M059J (cell line): ENCODE measurements around the gene SMPD3. TPM values are rescaled to one million over a fixed set of nuclear protein-coding genes. Genes with fewer than 3 reads are reported as not detected.

ENCODE experiments used
- DNase-seq: peaks from one replicate; pipeline ENCODE4 v3.0.0-alpha.2; 2012; ENCODE audit warnings: low read depth
- total RNA-seq: library from RNA; depleted of rRNA; stranded (reverse); fragments of >200 nt; shearing (Covaris generic); gene quantifications from 2 replicates; pipeline ENCODE4 v1.2.3, GENCODE V29; 2014

Gene SMPD3
- total RNA-seq, 1 experiment from 2014 or later, result 0.25 TPM

DNA sequence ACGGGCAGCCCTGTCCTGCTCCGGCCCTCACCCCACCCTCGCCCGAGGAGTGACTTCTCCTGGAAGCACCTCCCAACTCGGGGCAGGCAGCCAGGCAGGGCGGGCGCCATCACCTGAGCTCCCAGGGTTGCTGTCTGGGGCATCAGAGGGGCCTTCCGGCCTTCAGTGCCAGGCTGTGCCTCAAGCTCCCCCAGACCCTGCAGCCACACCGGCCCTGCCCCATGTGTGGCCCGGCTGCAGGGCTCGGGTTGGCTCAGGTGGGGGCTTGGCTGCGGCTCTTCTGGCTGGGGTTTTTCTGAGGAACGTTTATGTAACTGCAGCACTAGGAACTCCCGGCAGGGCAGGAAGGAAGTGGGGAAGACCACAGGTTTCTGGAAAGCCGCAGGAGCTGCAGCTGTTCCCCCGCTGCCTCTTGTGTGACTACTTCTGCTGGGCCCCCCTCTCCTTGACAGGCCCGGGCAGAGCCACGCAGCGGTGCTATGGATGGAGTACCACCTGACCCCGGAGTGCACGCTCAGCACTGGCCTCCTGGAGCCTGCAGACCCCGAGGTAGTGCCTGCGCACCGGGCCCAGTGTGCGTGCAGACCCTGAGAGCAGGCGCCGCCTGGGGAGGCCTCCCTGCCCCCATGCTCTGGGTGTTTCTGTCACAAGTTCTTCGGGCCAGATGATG lies 91.9 kb downstream of the SMPD3 start:
- DNase-seq, result no peak

DNA sequence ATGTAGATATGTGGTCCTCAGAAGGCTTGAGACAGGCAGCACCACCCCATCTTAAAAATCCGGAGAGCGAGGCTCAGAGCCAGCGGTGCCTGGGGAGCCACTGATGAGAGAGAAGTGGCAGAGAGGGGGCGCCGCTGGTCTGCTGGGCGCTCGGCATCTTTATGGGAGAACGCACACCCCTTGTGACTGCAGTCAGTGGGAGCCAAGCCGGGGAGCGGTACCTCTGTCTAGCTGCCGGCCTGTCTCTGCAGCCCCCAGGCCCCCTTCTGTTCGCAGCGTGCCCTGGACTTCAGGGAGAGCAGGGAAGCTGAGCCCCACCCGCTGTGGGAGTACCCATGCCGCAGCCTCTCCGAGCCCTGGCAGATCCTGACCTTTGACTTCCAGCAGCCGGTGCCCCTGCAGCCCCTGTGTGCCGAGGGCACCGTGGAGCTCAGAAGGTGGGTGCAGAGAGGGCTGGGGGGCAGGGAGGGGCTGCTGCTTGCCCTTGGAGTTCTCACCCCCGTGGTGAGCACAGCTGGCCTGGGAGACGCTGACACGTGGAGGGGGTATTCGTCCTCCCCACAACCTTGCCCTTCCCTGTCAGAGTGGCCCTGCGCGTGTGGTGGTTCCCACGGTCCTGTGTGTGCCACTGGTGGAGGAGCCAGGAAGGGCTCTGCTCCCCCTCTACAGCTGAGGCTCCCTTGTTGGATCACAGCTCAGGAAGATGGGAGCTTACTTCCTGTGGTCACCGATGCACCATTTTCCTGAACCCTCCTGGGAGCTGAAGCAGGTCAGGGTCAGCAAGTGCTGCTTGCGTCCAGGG lies 92.7 kb downstream of the SMPD3 start:
- no peak for DNase-seq

DNA sequence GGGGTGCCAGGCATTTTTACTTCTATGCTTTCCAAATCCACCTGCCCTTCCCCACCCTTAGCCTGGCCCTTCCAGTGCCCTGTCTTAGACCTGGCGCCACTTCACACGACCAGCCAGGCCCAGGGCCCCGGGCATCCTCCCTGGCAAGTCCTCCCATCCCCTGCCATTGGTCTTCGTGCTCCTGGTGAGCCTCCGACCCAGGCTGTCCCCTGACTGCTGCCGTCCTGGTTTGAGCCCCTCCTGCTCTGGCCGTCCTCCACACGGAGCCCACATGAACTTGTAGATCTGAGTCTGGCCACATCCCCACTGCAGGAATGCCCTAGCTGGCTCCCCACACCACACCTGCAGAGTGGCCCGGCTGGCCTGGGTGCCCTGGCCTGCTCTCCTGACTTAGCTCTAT lies 93.5 kb downstream of the SMPD3 start:
- DNase-seq, result no peak

DNA sequence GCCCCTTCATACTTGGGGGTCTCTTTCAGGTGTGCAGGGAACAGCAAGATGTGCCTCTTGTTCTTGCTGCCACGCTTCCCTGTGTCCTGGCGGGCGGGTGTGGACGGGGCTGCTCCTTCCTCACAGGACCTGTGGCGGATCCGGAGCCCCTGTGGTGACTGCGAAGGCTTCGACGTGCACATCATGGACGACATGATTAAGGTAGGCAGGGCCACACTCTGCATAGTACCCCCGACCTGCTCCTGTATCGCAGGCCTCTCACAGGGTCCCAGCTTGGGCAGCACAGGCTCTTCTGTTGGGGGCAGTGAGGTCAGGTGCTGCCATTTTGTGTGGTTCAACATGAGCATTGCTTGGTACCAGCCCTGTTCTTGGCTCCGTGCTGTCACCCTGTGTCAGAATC lies 94.9 kb downstream of the SMPD3 start:
- DNase-seq, result no peak

DNA sequence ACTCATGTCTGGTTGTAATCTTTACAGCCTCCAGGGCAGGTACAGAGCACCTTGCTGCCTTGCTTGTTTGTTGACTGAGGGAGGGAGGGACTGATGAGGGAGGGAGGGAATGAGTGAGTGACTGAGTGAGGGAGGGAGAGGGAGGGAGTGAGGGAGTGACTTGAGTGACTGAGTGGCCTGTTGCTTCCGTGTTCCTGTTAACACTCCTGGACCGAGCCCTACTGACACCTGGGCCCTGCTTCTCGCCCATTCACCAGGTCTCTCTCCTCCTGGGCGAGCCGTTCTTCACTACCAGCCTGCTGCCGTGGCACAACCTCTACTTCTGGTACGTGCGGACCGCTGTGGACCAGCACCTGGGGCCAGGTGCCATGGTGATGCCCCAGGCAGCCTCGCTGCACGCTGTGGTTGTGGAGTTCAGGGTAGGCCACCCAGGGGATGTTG lies 96.3 kb downstream of the SMPD3 start:
- DNase-seq, result no peak

DNA sequence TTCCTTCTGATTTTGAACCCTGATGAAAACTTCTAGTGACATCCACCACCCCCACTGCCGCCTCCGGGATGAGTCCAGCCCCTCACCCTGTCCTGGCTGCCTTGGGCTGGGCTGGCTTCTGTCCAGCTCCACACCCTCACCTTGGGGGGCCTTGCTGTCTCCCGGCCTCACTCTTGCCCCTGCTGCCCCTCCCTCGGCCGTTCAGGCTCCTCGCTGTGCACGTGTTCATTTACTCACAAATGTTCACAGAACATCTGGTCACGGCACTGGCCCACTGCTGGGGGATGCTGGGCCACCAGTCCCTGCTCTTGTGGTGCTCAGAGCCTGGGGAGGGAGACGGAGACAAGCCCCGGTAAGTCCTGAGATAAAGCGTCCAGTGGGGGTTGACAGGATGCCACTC lies 96.8 kb downstream of the SMPD3 start:
- no peak for DNase-seq

DNA sequence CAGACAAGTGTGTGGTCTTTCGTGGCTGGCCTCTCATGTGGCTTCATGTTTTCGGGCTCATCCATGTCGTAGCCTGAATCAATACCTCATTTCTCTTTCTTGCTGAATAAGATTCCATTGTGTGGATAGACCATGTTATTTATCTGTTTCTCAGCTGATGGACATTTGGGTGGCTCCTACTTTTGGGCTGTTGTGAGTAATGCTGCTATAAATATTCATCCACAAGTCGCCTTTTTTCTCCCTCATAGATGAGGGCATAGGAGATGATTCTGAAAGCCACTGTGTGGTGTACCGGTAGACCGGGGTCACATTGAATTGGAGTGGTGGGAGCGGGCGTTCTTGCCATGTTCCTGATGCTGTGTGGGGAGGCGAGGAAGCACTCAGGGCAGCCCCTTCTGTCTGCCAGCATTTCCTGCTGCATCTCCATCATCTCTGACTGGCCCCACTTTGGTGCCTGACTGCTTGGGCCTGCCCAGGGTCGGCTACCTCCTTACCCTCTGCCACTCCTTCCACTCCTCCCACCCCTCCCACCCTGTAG lies 97.4 kb downstream of the SMPD3 start:
- no peak for DNase-seq

DNA sequence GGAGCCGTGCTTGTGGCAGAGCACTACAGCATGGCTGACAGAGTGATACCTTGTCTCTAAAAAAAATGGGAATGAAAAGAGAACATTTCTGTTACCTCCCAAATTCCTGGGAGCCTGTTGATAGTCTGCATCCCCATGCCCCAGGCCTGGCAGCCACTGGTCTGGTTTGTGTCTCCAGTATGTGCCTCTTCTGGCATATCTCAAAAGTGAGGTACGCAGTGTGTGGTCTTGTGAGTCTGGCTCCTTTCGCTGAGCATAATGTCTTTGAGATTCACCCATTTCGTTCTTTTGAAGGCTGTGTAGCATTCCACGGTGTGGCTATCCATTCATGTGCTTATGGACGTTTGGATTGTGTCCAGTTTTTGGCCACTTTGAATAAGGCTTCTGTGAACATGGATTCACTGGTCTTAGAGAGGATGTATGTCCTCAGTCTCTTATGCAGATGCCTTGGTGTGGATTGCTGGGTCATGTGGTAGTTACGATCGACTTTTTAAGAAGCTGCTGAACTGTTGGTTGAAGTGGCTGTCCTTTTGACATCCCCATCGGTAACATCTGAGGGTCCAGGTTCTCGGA lies 98.4 kb downstream of the SMPD3 start:
- DNase-seq, result no peak

DNA sequence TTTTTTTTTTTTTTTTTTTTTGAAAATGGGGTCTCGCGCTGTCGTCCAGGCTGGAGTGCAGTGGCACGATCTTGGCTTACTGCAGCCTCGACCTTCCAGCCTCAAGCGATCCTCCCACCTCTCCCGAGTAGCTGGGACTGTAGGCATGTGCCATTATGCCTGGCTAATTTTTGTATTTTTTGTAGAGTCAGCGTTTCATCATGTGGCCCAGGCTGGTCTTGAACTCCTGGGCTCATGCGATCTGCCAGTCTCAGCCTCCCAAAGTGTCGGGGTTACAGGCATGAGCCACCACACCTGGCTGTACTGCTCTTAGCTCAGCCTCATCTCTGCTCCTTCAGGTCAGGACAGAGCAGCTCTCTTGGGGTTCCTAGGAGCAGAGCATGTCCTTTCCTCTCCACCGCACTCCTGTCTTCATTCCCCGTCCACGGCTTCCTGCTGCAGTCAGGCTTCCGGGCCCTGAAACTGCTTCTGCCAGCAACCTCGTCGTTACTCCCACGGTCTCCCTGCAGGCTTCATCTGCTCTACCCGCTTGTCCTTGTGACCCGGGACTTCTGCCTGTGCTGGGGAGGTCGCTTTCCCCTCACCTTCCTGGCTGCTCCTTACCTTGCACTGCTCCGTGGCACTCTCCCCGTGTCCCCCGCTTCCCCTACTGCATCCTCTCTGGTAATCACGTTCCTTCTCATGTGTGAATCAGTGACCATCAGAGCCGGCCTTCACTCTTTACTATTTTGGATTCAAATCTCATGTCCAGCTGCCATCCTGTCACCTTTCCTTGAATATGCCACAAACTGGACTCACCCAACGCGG lies 99.5 kb downstream of the SMPD3 start:
- no peak for DNase-seq

DNA sequence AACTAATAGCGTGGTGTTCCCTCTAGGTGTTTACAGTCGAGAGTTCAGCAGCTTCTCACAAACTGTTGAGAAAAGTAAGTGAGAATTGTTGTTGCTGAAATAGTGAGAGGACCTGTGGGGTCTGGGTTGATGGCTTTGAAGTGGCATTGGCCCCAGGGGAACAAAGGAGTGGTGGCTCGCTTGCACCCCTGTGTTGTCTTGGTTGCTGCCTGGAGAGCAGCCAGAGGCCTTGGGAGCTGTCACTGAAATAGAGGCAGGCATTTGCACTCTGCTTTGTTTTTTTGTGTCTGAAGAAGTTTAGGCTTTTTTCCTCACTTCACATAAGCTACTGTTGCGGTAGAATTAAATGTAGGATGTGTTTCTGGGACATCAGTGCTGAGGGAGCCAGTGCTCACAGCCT lies 100.7 kb downstream of the SMPD3 start:
- DNase-seq, result no peak

DNA sequence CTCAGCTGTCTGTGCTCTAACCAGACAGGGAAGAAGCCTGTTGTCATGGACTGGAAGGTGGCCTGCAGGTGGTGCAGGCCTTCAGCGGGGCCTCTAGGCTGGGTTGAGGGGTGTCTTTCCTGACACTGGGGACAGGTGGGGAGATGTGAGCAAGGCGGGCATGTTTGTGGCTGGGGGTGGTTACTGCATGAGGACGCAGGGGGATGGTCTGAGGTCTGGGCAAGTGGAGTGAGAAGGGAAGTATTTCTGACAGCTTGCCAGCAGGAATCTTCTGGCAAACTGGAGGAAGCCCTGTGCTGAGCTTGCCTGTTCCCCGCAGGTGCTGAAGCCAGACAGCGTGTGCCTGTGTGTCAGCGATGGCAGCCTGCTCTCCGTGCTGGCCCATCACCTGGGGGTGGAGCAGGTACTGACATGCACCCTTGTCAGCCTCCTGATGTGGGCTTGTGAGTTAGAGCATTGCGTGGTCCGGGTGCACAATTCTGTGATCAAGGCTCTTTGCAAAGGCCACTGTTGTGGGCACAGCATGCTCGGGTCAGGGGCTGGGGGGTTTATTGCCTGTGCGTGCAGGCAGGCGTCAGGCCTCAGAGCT lies 101.3 kb downstream of the SMPD3 start:
- no peak for DNase-seq

DNA sequence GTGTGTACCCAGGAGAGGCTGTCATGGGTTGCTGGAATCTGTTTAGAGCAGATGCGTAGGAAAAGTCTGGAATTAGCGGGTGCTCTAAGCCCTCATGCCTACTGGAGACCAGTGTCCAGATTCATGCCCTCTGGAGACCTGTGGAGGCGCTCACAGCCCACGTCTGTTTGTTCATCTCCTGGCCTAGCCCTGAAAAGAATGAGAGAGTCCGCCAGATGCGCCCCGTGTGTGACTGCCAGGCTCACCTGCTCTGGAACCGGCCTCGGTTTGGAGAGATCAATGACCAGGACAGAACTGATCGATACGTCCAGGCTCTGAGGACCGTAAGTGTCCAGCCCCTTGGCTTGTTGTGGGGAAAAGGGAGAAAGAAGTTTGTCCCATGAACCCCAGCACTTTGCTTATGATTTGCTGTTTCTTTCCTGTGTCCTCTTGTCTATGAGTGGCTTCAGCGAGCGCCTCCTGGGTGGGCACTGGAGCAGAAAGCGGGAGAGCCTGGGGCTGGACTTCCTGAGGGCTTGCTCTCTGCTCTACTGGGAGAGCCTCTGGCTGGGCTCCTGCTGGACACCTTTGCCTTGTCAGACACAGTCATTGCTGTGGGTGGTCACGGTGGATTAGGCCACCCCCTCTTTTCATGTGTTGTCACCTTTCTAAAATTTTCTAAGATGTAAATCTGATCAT lies 102.2 kb downstream of the SMPD3 start:
- DNase-seq, result no peak

DNA sequence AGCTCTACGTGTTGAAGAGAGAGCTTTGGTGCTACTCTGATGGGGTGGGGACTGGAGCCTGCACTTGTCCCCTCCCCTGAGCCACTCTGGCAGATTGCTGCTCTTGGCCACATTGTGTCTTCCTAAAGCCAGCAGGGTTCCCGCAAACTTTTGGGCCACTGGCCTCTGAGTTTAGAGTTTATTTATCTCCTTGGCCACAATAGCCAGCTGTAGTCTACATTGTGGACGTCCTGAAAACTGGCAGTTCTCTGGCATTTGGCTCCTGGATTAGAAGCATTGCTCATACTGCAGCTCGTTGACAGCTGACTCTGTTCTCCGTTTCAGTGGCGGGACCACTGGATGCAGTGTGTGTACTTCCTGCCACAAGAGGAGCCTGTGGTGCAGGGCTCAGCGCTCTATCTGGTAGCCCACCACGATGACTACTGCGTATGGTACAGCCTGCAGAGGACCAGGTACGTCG lies 102.9 kb downstream of the SMPD3 start:
- DNase-seq, result no peak

DNA sequence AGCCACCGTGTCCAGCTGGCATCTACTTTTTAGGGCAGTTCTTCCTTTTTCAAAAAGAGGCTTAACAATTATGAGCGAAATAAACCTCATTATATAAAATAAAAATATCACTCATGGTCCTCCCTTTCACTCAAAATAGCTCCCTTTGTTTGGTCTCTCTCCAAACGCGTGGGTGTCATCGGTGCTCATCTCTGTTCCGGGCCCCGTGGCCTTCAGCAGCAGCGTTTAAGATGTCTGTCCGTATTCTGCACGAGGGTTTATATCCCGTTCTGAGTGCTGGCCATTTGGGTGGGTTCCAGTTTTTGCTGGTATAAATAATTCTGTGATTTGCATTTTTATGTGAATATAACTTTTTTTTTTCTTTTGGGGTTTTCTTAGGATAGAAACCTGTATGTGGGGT lies 104.1 kb downstream of the SMPD3 start:
- DNase-seq, result no peak

DNA sequence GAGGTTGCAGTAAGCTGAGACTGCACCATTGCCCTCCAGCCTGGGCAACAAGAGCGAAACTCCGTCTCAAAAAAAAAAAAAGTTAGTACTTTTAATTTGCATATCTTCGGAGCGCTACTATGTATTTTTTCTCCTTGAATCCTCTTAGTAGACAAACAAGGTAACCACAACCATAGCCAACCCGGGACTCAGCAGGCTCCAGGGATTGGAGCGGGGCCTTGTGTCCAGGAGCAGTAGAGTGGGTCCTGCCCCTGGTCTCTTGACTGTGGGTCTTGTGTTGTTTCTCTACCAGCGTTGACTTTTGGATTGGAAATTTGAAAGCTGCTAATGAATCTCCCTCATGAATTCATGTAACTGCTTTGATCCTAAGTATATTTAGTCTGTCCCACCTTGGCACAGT lies 105.2 kb downstream of the SMPD3 start:
- no peak for DNase-seq

DNA sequence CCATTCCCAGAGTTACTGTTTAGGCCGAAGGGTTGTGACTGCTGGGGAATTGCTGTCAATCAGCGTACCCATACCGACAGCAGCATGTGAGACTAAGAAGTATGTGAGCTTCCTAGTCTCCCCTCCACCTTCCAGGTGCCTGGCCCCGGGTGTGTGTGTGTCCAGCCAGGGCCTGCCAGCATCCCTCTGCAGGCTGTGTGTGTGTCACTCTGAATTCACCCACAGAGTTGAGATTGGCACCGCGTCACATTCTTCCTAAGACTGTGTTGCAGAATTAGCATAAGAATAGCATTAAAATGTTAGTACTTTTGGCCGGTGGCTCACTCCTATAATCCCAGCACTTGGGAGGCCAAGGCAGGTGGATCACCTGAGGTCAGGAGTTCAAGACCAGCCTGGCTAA lies 105.7 kb downstream of the SMPD3 start:
- DNase-seq, result no peak

DNA sequence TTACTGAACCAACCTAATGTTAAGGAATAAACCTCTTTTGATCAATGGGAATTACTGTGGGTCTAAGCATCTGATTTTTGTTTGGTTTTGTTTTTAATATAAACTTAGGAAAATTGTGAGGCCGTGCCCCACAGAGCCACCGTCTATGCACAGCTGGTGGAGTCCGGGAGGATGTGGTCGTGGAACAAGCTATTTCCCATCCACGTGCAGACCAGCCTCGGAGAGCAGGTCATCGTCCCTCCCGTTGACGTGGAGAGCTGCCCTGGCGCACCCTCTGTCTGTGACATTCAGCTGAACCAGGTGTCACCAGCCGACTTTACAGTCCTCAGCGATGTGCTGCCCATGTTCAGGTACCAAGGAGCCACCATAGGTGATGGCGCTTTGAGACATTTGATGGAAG lies 109.1 kb downstream of the SMPD3 start:
- no peak for DNase-seq

DNA sequence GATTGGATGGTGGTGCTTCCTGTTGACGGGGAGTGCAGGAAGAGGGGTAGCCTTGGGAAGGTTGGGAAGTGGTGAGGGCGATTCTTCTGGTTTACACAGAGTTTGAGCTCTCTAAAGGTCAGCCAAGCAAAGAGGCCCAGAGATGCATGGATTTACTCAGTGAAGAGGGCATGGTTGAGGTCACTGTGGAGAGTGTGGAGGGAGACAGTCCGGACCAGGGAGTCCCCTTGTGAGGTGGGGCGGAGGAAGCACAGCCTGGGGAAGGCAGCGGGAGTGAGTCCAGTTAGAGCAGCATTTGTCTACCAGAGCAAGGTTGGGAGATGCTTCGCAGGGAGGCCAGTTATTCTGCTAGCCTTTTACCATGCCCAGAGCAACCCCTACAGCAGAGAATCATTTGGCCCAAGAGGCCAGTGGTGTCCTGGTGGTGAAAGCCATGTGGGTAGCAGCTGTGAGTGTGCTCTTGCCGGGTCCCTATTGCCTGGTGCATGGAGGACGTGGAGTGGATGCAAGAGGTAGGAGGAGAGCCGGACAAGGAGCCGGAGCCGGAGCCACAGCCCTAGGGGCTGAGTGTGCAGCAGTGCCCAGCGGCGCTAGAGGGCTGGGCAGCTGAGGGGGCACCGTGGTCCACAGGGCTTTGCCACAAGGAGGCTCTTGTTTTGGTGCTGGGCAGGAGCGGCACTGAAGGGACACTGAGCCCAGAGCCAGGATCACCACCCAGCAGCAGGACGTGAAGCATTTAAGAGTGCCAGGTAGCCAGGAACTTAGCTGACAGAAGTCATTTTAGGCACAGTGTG lies 109.8 kb downstream of the SMPD3 start:
- no peak for DNase-seq

DNA sequence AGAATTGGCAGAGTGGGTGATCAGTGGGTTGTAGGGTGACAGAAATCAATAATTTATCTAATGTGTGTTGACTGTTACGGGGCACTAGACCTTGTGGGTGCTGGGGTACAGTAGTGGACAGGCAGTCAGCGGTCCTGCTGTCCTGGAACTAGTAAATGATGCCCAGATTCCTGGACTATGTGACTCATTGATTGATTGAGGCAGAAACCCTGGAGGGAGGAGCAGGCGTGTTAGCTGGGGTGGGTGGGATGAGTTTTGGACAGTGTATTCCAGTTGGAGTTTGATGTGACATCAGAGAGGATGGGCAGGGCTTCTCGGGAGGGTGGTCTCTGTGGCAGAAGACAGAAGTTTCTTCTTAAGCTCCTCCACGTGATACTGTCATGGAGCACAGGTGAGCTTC lies 113.1 kb downstream of the SMPD3 start:
- DNase-seq, result peak; percentile 16
